Naive B cell (primary cell): ENCODE data around the gene CD82. TPM values are rescaled to one million over a fixed set of nuclear protein-coding genes. Genes with fewer than 3 reads are reported as not detected.

Experiments used
- ATAC-seq, 2 donors: fragments of 150-1000 bp; cut with Tn5 transposase; 2 replicates each; pipeline ENCODE4 v1.10.0; 2021; ENCODE audit warnings: low read depth in 2 of 2, mild to moderate bottlenecking in 2 of 2, moderate library complexity in 2 of 2
- DNase-seq: peaks from one replicate; pipeline ENCODE4 v3.0.0; 2022
- H3K27ac Mint-ChIP-seq, 6 donors: one replicate each; pipeline ENCODE4 v1.8.0; 2020 to 2022; ENCODE audit warnings: mild to moderate bottlenecking in 6 of 6, mixed read lengths in 6 of 6, moderate library complexity in 5 of 6, inconsistent platforms in 2 of 6
- H3K27me3 Mint-ChIP-seq, 3 donors: one replicate each; pipeline ENCODE4 v1.8.0; 2021 to 2022; ENCODE audit warnings: mixed read lengths in 3 of 3, mild to moderate bottlenecking in 1 of 3
- H3K36me3 Mint-ChIP-seq, 2 donors: one replicate each; pipeline ENCODE4 v1.8.0; 2020 to 2022; ENCODE audit warnings: mixed read lengths in 2 of 2, inconsistent platforms in 1 of 2, mild to moderate bottlenecking in 1 of 2
- H3K4me1 Mint-ChIP-seq, 3 donors: one replicate each; pipeline ENCODE4 v1.8.0; 2020 to 2022; ENCODE audit warnings: mixed read lengths in 3 of 3, inconsistent platforms in 1 of 3, mild to moderate bottlenecking in 1 of 3, moderate library complexity in 1 of 3
- H3K4me3 Mint-ChIP-seq, 8 donors: one replicate each; pipeline ENCODE4 v1.8.0; 2020 to 2022; ENCODE audit warnings: mild to moderate bottlenecking in 8 of 8, mixed read lengths in 8 of 8, moderate library complexity in 8 of 8, inconsistent platforms in 2 of 8
- H3K9me3 Mint-ChIP-seq, 7 donors: one replicate each; pipeline ENCODE4 v1.8.0; 2020 to 2022; ENCODE audit warnings: mixed read lengths in 7 of 7, mild to moderate bottlenecking in 5 of 7, inconsistent platforms in 2 of 7, moderate library complexity in 1 of 7
- polyA plus RNA-seq, 6 donors: library from polyadenylated mRNA; unstranded; fragments of 300-500 nt; fragmentation: Illumina TruSeq; gene quantifications; one replicate each; pipeline ENCODE4 v1.2.3, GENCODE V29; 2021; ENCODE audit warnings: low read depth in 6 of 6

CD82 gene
- polyA plus RNA-seq, 6 donors from 2014 or later: 146 to 292 (median 225) TPM

DNA sequence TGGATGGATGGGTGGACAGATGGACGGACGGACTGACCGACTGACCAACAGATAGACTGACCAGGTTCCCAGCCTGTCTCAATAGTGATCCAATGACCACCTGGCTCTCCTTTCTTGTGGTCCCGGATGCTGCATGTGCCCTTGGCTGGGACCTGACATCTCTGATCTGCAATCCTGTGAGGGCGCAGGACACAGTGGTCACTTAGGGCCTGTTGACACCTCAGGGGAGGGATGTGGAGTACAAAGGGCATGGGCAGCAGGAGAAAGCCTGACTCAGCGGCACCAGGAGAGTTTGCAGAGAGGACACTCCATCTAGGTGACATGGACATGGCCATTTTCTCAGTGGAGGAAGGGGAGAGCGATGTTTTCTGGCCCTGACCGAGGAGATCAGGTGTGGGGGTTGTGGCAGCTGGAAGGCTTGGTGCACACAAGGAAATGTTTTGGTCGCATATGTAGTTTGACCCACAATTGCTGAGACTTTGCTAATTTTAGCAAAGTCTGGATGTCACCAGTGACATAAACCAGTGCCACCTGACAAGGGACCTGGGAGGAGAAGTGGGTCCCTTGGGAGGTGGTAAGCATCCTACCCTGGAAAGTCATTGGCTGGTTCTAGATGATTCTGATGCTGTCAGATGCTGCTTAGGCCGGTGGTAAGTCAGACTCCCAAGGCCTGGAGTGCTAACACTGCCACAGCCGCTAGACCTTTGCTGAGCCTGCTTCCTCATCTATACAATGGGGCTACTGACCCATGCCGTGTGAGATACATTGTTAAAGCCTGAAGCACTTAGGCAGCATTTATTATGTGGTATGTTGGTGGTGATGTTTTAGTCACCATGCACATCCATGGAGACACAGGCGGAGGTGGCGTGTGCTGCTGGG, 50.7 kb downstream of the CD82 start:
- peaks cover 50 to 71% (median 66%) of the 10 kb centered on the region in 3 donors for H3K4me1 Mint-ChIP-seq
- ATAC-seq (no peak), DNase-seq (no peak)
- H3K27ac Mint-ChIP-seq: peak overlapping the region in 5 of 6 donors; percentile 74 to 100 (median 92)
- H3K4me3 Mint-ChIP-seq: peak overlapping the region in 6 of 8 donors; percentile 0 to 81 (median 32)
- H3K27me3 Mint-ChIP-seq: no peaks in the 10 kb centered on the region
- H3K9me3 Mint-ChIP-seq: no peaks in the 10 kb centered on the region
- peaks cover 7 to 16% of the 10 kb centered on the region in 2 donors for H3K36me3 Mint-ChIP-seq

DNA sequence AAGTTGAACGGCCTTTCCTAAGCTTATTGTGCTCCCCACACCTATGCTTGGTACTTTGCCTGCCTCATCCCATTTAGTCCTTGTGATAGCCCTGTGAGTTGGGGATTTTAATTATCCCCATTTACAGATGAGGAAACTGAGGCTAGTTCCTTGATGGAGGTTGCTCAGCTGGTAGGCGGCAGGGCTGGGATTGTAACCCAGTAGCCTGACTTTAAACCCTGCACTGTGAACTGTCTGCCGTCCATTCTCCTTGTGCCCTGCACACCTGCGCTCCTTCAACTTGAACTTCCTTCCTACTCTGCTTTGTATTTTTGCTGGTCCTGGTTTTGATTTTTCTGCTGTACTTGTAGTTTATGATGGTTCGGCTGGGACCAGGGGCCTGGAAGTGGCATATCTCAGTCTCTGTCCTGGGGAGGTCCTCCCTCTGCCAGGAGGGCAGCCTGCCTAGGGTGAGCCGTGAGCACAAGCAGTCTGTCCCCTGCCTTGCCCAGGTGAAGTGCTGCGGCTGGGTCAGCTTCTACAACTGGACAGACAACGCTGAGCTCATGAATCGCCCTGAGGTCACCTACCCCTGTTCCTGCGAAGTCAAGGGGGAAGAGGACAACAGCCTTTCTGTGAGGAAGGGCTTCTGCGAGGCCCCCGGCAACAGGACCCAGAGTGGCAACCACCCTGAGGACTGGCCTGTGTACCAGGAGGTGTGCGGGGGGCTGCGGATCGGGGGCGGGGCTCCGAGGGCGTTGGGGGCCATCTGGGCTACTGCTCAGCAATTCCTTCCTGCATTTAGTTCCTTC, 52.4 kb downstream of the CD82 start:
- ATAC-seq (no peak), DNase-seq (no peak)
- no peaks in the 10 kb centered on the region for H3K9me3 Mint-ChIP-seq
- peaks cover 7 to 16% of the 10 kb centered on the region in 2 donors for H3K36me3 Mint-ChIP-seq
- H3K27ac Mint-ChIP-seq: peak overlapping the region in 3 of 6 donors; percentile 63 to 79 (median 77)
- peaks cover 41 to 67% (median 63%) of the 10 kb centered on the region in 3 donors for H3K4me1 Mint-ChIP-seq
- no peaks in the 10 kb centered on the region for H3K27me3 Mint-ChIP-seq
- H3K4me3 Mint-ChIP-seq: peak overlapping the region in 2 of 8 donors; percentile 57 to 62

DNA sequence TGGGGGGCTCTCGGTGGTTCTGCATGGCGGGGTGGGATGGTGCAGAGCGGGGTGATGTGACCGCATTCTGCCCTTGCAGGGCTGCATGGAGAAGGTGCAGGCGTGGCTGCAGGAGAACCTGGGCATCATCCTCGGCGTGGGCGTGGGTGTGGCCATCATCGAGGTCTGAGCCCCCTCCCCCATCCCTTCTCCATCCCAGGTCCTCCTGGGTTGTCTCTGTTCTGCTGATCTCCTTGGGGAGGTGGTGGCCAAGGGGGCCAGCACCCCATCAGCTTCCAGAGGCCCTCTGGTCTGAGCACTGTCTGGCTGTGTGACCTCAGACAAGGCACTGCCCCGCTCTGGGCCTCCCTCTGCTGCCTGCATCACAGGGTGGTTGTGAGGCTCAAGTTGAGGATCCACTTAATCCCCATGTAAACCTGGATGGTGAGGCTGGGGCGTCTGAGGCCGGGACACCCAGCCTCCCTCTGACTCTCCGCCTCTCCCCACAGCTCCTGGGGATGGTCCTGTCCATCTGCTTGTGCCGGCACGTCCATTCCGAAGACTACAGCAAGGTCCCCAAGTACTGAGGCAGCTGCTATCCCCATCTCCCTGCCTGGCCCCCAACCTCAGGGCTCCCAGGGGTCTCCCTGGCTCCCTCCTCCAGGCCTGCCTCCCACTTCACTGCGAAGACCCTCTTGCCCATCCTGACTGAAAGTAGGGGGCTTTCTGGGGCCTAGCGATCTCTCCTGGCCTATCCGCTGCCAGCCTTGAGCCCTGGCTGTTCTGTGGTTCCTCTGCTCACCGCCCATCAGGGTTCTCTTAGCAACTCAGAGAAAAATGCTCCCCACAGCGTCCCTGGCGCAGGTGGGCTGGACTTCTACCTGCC, 53.3 kb downstream of the CD82 start:
- DNase-seq: no peak

DNA sequence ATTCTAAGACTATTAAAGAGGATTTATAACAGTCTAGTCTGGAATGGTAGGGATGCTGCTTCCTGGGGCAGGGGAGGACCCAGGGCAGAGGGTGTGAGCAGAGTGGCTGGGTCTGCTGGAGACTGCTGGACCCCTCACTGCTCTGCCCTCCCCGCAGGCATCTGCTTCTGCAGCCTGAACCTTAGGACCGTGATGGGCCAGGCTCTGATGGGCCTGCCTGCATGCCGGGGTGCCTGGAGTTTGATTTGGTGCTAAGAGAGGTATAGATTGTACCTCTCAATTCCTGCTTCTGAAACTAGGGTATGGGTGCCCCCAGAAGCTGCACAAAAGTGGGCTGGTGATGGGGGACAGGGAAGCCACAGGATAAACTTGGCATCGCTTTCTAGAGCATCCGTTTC, 54.9 kb downstream of the CD82 start:
- no peaks in the 10 kb centered on the region for H3K27me3 Mint-ChIP-seq
- peaks cover 42 to 65% (median 52%) of the 10 kb centered on the region in 3 donors for H3K4me1 Mint-ChIP-seq
- ATAC-seq (no peak), DNase-seq (no peak)
- no peaks in the 10 kb centered on the region for H3K9me3 Mint-ChIP-seq
- H3K27ac Mint-ChIP-seq: peak overlapping the region in 1 of 6 donors; percentile 88
- no peak overlapping the region for H3K4me3 Mint-ChIP-seq
- peaks cover 7 to 8% of the 10 kb centered on the region in 2 donors for H3K36me3 Mint-ChIP-seq

More for the DNA sequence above, 53.3 kb downstream of the CD82 start:
- H3K36me3 Mint-ChIP-seq: peaks cover 7 to 16% of the 10 kb centered on the region in 2 donors
- H3K27ac Mint-ChIP-seq: peak overlapping the region in 2 of 6 donors; percentile 11 to 63
- ATAC-seq: no peak
- peaks cover 42 to 67% (median 62%) of the 10 kb centered on the region in 3 donors for H3K4me1 Mint-ChIP-seq
- H3K27me3 Mint-ChIP-seq: no peaks in the 10 kb centered on the region
- H3K9me3 Mint-ChIP-seq: no peaks in the 10 kb centered on the region
- peak overlapping the region in 1 of 8 donors; percentile 63 for H3K4me3 Mint-ChIP-seq

DNA sequence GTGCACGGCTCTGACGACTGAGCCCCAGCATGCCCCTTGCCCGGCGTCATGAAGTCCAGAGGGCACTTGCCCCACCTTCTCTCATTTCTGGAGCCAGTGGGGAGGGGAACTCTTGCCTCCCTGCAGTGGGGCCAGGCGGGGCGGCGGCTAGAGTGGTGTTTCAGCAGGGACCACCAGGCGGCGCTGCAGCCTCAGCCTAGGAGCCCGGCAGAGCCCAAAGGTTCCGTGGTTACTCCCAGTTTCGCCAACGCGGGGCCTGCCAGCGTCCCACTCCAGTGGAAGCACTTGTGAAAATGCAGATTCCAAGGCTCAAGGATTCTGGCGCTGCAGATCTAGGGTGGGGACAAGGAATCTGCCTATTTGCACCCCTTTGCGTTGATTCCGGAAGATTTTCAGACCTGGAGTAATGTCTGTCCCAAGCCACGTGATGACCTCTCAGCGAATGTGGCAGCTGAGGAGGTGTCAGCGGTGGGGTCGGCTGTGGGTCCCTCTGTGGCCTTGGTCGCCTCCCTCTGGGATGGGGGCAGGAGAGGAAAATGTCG, 55.7 kb downstream of the CD82 start:
- H3K27me3 Mint-ChIP-seq: no peaks in the 10 kb centered on the region
- peaks cover 36 to 65% (median 43%) of the 10 kb centered on the region in 3 donors for H3K4me1 Mint-ChIP-seq
- ATAC-seq: peak; percentile 54 to 59
- peak overlapping the region in 4 of 6 donors; percentile 36 to 87 (median 44) for H3K27ac Mint-ChIP-seq
- peaks cover 2 to 8% of the 10 kb centered on the region in 2 donors for H3K36me3 Mint-ChIP-seq
- H3K4me3 Mint-ChIP-seq: no peak overlapping the region
- H3K9me3 Mint-ChIP-seq: no peaks in the 10 kb centered on the region
- DNase-seq: no peak

DNA sequence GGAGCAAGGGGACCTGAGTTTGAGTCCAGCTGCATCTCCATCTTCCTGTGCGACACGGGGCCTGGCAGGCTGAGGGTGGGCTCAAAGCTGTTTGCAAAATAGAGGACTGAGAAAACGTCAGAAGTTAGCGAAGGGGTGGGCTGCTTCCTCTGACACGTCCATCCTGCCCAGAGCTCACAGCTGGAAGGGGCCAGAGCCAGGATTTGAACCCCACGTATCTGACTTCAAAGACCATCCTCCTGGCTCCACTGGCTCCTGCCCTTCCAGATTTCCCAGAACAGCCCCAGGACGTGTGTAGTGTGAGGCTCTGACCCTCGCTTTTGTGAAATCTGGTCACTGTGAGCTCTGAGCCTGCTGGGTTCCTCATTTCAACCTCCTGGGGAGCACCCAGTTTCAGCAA, 56.3 kb downstream of the CD82 start:
- peaks cover 0 to 4% (median 0%) of the 10 kb centered on the region in 7 donors for H3K9me3 Mint-ChIP-seq
- DNase-seq (no peak), ATAC-seq (no peak)
- H3K27me3 Mint-ChIP-seq: no peaks in the 10 kb centered on the region
- H3K36me3 Mint-ChIP-seq: peaks cover 0 to 8% of the 10 kb centered on the region in 2 donors
- no peak overlapping the region for H3K4me3 Mint-ChIP-seq
- H3K4me1 Mint-ChIP-seq: peaks cover 31 to 60% (median 37%) of the 10 kb centered on the region in 3 donors
- H3K27ac Mint-ChIP-seq: peak overlapping the region in 2 of 6 donors; percentile 36 to 59

DNA sequence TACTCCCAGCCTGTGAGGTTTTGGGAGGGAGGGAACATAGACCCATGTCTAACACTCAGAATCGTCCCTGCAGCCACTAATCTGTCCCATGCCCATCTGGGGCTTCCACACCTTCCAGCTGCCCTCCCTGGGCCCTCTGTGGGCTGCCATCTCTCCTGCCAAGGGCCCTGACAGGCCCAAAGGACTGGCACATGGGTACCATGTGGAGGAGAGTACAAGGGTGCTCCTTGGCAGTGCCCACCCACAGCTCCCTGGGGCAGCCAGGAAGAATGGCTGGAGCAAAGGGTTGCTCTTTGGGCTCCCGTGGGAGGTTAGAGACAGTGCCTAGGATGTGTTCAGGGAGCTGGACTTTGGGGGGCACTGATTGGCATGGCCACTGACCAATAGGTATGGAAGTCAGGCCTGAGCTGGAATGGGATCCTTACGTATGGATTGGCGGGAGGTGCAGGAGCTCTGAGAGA, 56.8 kb downstream of the CD82 start:
- H3K4me3 Mint-ChIP-seq: no peak overlapping the region
- H3K36me3 Mint-ChIP-seq: peaks cover 0 to 8% of the 10 kb centered on the region in 2 donors
- peaks cover 28 to 56% (median 33%) of the 10 kb centered on the region in 3 donors for H3K4me1 Mint-ChIP-seq
- DNase-seq (no peak), ATAC-seq (no peak)
- peak overlapping the region in 3 of 6 donors; percentile 36 to 66 (median 47) for H3K27ac Mint-ChIP-seq
- no peaks in the 10 kb centered on the region for H3K27me3 Mint-ChIP-seq
- peaks cover 0 to 5% (median 0%) of the 10 kb centered on the region in 7 donors for H3K9me3 Mint-ChIP-seq

DNA sequence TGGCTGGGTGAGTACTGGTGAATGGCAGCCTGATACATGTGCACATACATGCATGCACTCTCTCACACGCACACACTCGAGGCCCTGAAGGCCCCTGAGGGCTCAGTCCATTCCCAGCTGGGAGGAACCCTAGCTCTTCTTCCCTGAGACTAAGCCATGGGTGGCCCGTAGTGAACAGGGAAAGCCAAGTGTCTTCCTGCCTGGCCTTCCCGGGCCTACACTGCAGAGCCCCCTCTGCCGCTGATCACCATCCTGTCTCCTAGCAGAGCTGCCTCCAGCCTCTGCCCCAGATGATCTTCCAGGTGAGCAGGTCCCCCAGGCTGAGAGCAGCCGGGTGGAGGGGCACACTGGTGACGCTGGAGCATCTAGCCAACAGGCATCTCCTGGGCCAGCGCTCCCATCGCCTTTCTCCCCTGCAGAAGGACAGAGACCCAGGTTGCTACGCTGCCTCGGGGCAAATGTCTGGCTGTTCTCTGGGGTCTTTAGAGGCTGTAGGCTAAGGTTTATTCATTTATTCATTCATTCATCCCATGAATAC, 57.3 kb downstream of the CD82 start:
- Mint-ChIP-seq H3K4me1 (peaks cover 28 to 55% (median 33%) of the 10 kb centered on the region in 3 donors), H3K27ac (peak overlapping the region; percentile 15 to 93 (median 79)), H3K36me3 (peaks cover 0 to 8% of the 10 kb centered on the region in 2 donors), H3K27me3 (no peaks in the 10 kb centered on the region), H3K9me3 (peaks cover 0 to 5% (median 0%) of the 10 kb centered on the region in 7 donors), H3K4me3 (peak overlapping the region in 1 of 8 donors; percentile 16)
- ATAC-seq (no peak), DNase-seq (no peak)

DNA sequence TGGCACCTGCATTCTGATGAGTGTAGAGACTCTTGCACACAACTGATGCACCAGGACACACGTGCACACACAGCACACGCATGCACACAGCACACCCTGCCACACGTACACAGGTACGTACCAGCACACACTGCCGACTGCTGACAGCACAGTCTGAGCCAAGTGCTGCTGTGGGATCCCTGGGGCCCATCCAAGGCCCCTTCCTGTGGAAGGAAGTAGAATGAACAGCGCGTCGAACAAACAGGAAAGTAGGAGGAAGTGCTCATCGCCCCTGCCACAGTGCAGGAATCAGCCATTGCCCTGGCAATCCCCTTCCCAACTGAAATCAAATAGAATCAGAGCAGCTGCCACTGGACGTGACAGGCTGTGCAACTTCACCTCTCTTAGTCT, 57.9 kb downstream of the CD82 start:
- Mint-ChIP-seq H3K27ac (peak overlapping the region in 5 of 6 donors; percentile 34 to 93 (median 81)), H3K9me3 (peaks cover 0 to 5% (median 0%) of the 10 kb centered on the region in 7 donors), H3K4me3 (peak overlapping the region in 1 of 8 donors; percentile 16), H3K4me1 (peaks cover 28 to 51% (median 33%) of the 10 kb centered on the region in 3 donors), H3K36me3 (peaks cover 0 to 8% of the 10 kb centered on the region in 2 donors), H3K27me3 (no peaks in the 10 kb centered on the region)
- DNase-seq: no peak
- ATAC-seq: peak; percentile 41 to 54

DNA sequence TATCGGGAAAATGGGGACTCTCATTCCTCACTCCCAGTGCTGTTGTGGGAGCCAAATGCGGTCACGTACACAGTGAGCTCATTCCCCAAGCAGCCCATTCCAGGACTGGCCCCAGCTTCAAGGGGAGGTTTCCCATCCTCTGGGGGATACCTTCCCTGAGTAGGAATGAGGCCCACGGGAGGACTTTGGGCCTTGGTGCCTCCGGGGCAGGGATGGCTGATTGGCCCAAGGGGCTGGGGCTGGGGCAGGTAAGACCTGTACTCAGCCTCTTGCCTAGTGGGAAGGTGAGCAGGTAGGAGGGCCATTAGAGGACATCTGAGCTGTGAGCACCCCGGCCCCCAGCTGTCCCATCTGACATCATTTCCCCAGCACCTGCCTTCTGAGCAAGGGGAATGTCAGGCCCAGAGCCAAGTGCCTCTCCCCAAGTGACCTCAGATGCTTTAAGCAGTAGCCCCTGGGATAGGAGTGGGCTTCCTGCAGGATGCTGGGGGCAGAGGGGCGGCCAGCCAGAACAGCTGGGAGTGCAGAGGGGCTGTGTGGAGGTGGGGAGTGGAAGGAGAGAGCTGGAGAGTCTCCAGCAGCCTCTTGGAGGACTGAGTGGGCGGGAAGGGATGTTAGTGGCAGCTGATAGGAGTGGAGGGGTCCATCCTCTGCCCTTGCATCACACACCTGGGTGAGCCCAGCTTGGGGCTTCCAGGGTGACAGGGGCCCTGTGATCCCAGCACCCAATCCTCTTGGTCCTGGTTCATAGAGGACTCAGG, 58.4 kb downstream of the CD82 start:
- Mint-ChIP-seq H3K27ac (peak overlapping the region in 4 of 6 donors; percentile 51 to 77 (median 60)), H3K9me3 (peaks cover 0 to 5% (median 0%) of the 10 kb centered on the region in 7 donors), H3K4me1 (peaks cover 29 to 51% (median 33%) of the 10 kb centered on the region in 3 donors), H3K27me3 (no peaks in the 10 kb centered on the region), H3K4me3 (no peak overlapping the region), H3K36me3 (peaks cover 0 to 8% of the 10 kb centered on the region in 2 donors)
- no peak for DNase-seq
- ATAC-seq: no peak

DNA sequence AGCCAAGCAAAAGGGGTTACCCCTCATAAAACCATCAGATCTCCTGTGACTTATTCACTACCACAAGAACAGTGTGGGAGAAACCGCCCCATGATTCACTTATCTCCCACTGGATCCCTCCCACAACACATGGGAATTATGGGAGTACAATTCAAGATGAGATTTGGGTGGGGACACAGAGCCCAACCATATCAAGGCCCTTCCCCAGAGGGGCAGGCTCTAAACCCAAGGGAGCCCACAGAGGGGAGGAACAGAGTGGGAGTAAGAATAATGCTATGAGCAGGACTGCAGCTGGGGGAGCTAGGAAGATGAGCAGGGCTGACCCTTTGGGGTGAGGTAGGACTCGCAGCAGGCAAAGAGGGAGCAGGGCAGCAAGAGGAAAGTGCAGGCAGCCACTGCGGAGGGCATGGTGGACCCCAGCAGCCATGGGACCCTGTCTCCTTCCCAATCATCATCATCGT, 59.3 kb downstream of the CD82 start:
- DNase-seq (no peak), ATAC-seq (no peak)
- Mint-ChIP-seq H3K4me3 (peak overlapping the region in 1 of 8 donors; percentile 51), H3K9me3 (peaks cover 0 to 5% (median 0%) of the 10 kb centered on the region in 7 donors), H3K4me1 (peaks cover 31 to 51% (median 33%) of the 10 kb centered on the region in 3 donors), H3K27ac (peak overlapping the region in 4 of 6 donors; percentile 34 to 77 (median 69)), H3K27me3 (no peaks in the 10 kb centered on the region), H3K36me3 (peaks cover 0 to 8% of the 10 kb centered on the region in 2 donors)
